GM20000 (cell line): Measurements from ENCODE around the gene LRP5.

Experiments
- DNase-seq: peaks from one replicate; pipeline ENCODE4 v3.0.0; 2012; ENCODE audit warnings: low spot score
- CTCF ChIP-seq: IDR thresholded peaks from 2 replicates; pipeline ENCODE4 v1.5.1; 2012; ENCODE audit warnings: mild to moderate bottlenecking, control low read depth; ENCODE audit errors: extremely low read depth, missing control alignments

The LRP5 gene

DNA sequence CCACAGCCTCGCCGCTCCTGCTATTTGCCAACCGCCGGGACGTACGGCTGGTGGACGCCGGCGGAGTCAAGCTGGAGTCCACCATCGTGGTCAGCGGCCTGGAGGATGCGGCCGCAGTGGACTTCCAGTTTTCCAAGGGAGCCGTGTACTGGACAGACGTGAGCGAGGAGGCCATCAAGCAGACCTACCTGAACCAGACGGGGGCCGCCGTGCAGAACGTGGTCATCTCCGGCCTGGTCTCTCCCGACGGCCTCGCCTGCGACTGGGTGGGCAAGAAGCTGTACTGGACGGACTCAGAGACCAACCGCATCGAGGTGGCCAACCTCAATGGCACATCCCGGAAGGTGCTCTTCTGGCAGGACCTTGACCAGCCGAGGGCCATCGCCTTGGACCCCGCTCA is 35.5 kb downstream of the LRP5 start:
- no peak for DNase-seq
- TF ChIP-seq CTCF: no peak

DNA sequence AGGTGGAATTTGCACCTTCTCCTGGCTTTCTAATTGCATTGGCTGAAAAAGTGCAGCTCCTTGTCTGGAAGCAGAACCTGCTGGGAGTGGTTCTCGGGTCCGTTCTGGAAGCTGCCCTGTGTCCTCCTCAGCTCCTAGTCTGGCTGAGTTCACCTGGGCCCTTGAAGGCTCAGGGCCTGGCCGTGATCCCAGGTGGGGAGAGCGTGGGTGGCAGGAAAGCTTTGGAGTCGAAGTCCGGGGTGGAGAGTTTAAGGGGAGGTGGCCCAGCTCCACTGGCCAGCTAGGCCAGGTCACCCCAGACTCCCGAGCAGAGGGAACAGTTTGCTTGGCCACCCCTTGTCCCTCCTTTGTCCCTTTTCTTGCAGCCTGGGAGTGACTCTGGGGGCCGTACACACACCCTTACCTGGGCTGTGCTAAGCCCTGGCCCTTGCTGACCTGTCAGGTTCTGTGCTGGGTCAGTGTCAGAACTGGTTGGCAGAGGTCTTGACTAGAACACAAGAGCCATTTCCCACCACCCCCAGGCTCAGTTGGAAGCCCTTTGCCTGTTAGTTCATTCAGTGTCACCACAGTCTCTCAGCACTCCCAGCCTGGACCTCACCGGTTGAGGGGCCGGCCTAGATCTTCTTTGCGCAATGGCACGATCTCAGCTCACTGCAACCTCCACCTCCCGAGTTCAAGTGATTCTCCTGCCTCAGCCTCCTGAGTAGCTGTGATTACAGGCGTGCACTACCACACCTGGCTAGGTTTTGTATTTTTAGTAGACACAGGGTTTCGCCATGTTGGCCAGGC is 37.3 kb downstream of the LRP5 start:
- DNase-seq: no peak
- TF ChIP-seq CTCF: no peak

- no peak for TF ChIP-seq CTCF
- DNase-seq: no peak
Observed at GRCh38 chr11:68350759-68351449, 38.5 kb downstream of the LRP5 start.

DNA sequence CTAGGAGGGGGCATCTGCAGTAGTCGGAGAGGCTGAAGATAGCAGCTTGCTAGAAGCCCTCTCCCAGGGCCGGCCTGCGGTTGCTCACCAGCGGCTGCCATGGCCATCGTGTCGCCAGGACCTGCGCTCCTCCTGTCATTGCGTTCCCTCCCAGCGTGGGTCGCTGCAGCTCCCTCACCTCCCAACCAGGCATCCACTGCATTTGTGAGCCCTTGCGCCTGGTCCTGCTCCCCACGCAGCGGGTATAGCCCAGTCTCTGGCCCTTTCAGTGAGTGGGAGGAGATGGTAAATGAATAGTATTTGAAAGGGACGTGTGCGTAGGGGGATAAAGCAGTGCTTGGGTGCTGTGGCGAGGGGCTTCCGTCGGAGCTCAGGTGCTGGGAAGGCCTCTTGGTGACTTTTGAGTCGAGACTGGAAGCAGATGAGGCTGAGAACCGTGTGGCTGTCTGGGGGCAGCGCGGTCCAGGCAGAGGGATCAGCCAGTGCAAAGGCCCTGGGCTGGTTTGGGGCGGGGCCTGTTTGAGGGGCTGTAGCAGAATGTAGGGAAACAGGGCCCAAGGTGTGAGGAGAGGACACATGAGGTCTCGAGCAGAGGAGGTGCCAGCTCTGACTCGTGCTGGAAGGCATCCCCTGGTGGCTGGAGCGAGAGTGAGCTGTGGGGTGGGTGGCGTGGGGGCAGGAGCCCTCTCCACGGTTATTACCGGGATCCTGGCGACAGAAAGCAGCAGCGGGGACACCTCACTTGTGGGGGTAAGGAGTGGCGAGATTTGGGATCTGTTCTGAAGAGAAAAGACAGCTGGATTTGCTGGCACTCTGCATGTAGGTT is 39.3 kb downstream of the LRP5 start:
- DNase-seq: no peak
- TF ChIP-seq CTCF: no peak

- no peak for DNase-seq
- no peak for TF ChIP-seq CTCF
Observed at GRCh38 chr11:68352591-68352990, 40.2 kb downstream of the LRP5 start.

DNA sequence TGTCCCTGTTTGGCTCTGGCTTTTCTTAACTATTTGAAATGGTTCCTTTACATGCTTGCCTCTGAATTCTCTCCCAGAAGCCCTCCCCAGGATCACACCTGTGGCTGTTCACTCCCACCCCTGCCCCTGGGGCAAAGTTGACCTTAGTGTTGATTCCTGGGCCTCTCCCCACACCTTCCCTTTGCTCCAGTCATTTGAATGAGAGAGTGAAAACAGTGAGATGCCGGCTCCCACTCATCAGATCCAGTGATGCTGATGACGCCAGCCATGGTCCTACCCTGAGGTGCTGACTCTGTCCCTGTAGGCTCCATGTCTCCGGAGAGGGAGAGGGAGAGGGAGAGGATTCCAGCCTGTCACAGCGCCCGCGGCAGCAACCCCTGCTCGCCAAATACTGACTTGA is 40.7 kb downstream of the LRP5 start:
- no peak for TF ChIP-seq CTCF
- DNase-seq: no peak

GRCh38 chr11:68353669-68354068 is 41.3 kb downstream of the LRP5 start:
- TF ChIP-seq CTCF: no peak
- DNase-seq: no peak
